Gastroesophageal sphincter (tissue), 3 donors: ENCODE measurements around the gene APPL2.

Source experiments
- CTCF ChIP-seq, 4 experiments: fragments of 200-600 bp in 2 of 4; fragments of 450-650 bp in 2 of 4; sonication (generic) in 1 of 4; IDR thresholded peaks; one replicate each; pipeline ENCODE4 v1.5.1; 2017 to 2019; ENCODE audit warnings: antibody characterized with exemption in 4 of 4, mild to moderate bottlenecking in 2 of 4, moderate library complexity in 2 of 4
- EP300 ChIP-seq: sonication (generic); formaldehyde crosslinking; IDR thresholded peaks from one replicate; pipeline ENCODE4 v1.6.1; 2017; ENCODE audit warnings: antibody characterized with exemption, mild to moderate bottlenecking
- POLR2A ChIP-seq, 2 donors: fragments of 450-650 bp; IDR thresholded peaks; one replicate each; pipeline ENCODE4 v1.6.1; 2017; ENCODE audit warnings: antibody characterized with exemption in 2 of 2, mild to moderate bottlenecking in 2 of 2, moderate library complexity in 1 of 2
- POLR2AphosphoS5 ChIP-seq: sonication (generic); formaldehyde crosslinking; IDR thresholded peaks from one replicate; pipeline ENCODE4 v1.6.1; 2017; ENCODE audit warnings: antibody characterized with exemption

DNA sequence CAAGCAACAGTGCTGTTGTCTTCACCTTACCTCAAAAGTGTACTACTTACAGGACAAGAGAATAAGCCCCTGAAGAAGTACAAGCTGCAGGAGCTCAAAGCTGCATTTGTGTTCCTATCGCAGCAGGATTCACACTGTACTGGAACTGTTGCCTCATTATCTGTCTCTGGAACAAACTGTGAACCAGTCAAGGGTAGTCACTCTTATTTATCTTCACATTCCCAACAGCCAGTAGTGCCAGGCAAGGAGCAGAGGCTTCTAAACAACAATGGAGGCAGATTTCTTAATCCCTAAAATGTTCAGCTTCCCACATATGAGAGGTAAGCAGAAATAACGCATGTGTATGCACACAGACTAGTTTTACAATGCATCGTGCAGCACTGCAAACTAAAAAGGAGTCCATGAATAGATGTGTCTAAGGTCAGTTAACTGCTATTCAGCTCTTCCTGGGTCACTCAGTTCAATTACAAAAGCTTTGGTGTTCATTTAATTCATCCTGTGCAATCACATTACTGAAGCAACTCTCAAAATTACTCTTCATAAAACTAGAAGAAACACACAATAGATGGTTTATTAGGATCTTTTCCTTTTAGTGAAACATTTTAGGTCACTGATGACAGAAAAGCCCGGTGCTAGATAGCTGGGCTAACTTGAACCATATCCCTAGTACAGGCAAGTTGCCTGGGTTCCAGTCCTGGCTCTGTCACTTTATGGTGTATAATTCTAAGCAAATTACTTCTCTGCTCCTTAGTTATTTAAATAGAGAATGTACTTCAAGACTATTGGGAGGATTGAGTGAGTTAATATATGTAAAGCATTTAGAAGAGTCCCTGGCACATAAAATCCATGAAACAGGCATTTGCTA, 2.7 kb downstream of the APPL2 start:
- TF ChIP-seq POLR2AphosphoS5 (no peak), CTCF (IDR thresholded peaks at IDR 0.05) (no peak), POLR2A (IDR thresholded peaks at IDR 0.05) (no peak), EP300 (no peak)
